Neuronal stem cell (in vitro differentiated cells): ENCODE data around the gene FSD1.
"Not testable (repeated sequence)": the region's sequence is repeated elsewhere in the genome, so short reads cannot be mapped to it uniquely, and the experiment has no call there.

ENCODE experiments used
- DNase-seq: peaks from one replicate; pipeline ENCODE4 v3.0.0-alpha.2; 2013; ENCODE audit warnings: low spot score
- H2AFZ ChIP-seq: one replicate; pipeline ENCODE4 v1.6.1; 2013; ENCODE audit warnings: mild to moderate bottlenecking, low read length, inconsistent platforms
- H2AK5ac ChIP-seq: 2 replicates; pipeline ENCODE4 v1.6.1; 2013; ENCODE audit warnings: low read depth, mild to moderate bottlenecking, inconsistent platforms, low read length, moderate library complexity, mixed read lengths
- H2BK120ac ChIP-seq: 2 replicates; pipeline ENCODE4 v1.6.1; 2013; ENCODE audit warnings: low read depth, mild to moderate bottlenecking, inconsistent platforms, low read length, moderate library complexity, mixed read lengths
- H2BK12ac ChIP-seq: one replicate; pipeline ENCODE4 v1.6.1; 2013; ENCODE audit warnings: low read length, inconsistent platforms
- H2BK15ac ChIP-seq: 2 replicates; pipeline ENCODE4 v1.6.1; 2013; ENCODE audit warnings: mild to moderate bottlenecking, low read length, inconsistent platforms, mixed read lengths
- H2BK5ac ChIP-seq: one replicate; pipeline ENCODE4 v1.6.1; 2013; ENCODE audit warnings: inconsistent platforms, mild to moderate bottlenecking, low read length, moderate library complexity
- H3K14ac ChIP-seq: one replicate; pipeline ENCODE4 v1.6.1; 2013; ENCODE audit warnings: low read length, inconsistent platforms
- H3K18ac ChIP-seq: 2 replicates; pipeline ENCODE4 v1.6.1; 2013; ENCODE audit warnings: low read length, inconsistent platforms
- H3K23ac ChIP-seq: 2 replicates; pipeline ENCODE4 v1.6.1; 2013; ENCODE audit warnings: low read depth, mild to moderate bottlenecking, mixed read lengths, low read length, inconsistent platforms; ENCODE audit not compliant: poor library complexity
- H3K27ac ChIP-seq: replicated peaks from 3 replicates; pipeline ENCODE4 v1.5.1; 2013; ENCODE audit warnings: low read length, inconsistent platforms
- H3K27me3 ChIP-seq, 3 experiments: 2 replicates each; pipeline ENCODE4 v1.6.1; 2013; ENCODE audit warnings: low read length in 3 of 3, mild to moderate bottlenecking in 2 of 3, inconsistent platforms in 1 of 3, low read depth in 1 of 3, mixed read lengths in 1 of 3, moderate library complexity in 1 of 3; ENCODE audit not compliant: control insufficient read depth in 3 of 3, insufficient read depth in 3 of 3
- H3K36me3 ChIP-seq, 2 donors: replicated peaks in 1 of 2; 2 replicates each; pipeline ENCODE4 v1.6.1; 2013; ENCODE audit warnings: low read length in 2 of 2; ENCODE audit not compliant: control insufficient read depth in 2 of 2, insufficient read depth in 2 of 2
- H3K4ac ChIP-seq: 2 replicates; pipeline ENCODE4 v1.6.1; 2013; ENCODE audit warnings: inconsistent platforms, mild to moderate bottlenecking, low read length, moderate library complexity
- H3K4me1 ChIP-seq, 2 donors: 1 replicate in 1 of 2; 2 replicates in 1 of 2; pipeline ENCODE4 v1.6.1; 2013; ENCODE audit warnings: low read length in 2 of 2, low read depth in 1 of 2; ENCODE audit not compliant: control insufficient read depth in 2 of 2, insufficient read depth in 1 of 2
- H3K4me2 ChIP-seq: one replicate; pipeline ENCODE4 v1.6.1; 2013; ENCODE audit warnings: mild to moderate bottlenecking, low read length, inconsistent platforms; ENCODE audit not compliant: insufficient read depth, poor library complexity, severe bottlenecking
- H3K4me3 ChIP-seq, 2 donors: 2 replicates each; pipeline ENCODE4 v1.5.1; 2013; ENCODE audit warnings: low read length in 2 of 2, mild to moderate bottlenecking in 2 of 2, inconsistent platforms in 1 of 2, moderate library complexity in 1 of 2
- H3K79me1 ChIP-seq: one replicate; pipeline ENCODE4 v1.6.1; 2013; ENCODE audit warnings: low read depth, mild to moderate bottlenecking, inconsistent platforms, low read length, moderate library complexity
- H3K9ac ChIP-seq: one replicate; pipeline ENCODE4 v1.6.1; 2013; ENCODE audit warnings: mild to moderate bottlenecking, low read depth, low read length, inconsistent platforms; ENCODE audit not compliant: poor library complexity
- H3K9me3 ChIP-seq, 2 donors: replicated peaks in 1 of 2; 2 replicates each; pipeline versions ENCODE3 to v1.6.1; 2013; ENCODE audit warnings: low read length in 2 of 2, mild to moderate bottlenecking in 2 of 2, inconsistent platforms in 1 of 2, low read depth in 1 of 2, mixed read lengths in 1 of 2, moderate library complexity in 1 of 2; ENCODE audit not compliant: control insufficient read depth in 2 of 2, insufficient read depth in 1 of 2
- H4K8ac ChIP-seq: one replicate; pipeline ENCODE4 v1.6.1; 2013; ENCODE audit warnings: low read depth, mild to moderate bottlenecking, inconsistent platforms, low read length, moderate library complexity
- H4K91ac ChIP-seq: one replicate; pipeline ENCODE4 v1.6.1; 2013; ENCODE audit warnings: low read length, low read depth, mild to moderate bottlenecking, inconsistent platforms; ENCODE audit not compliant: poor library complexity
- WGBS, 2 donors: extraction: QIAGEN DNeasy Blood & Tissue Kit; methylation state at CpG; one replicate each; pipeline ENCODE4 v1.1.7; 2013; ENCODE audit warnings: missing lambda C conversion rate in 2 of 2, mixed read lengths in 1 of 2; ENCODE audit not compliant: insufficient read length in 2 of 2, insufficient replicate concordance in 1 of 2; ENCODE audit errors: extremely low coverage in 2 of 2; 5-methylcytosine and 5-hydroxymethylcytosine counted together

FSD1 gene

GRCh38 chr19:4328991-4329681 lies 24.7 kb downstream of the FSD1 start:
- not testable (repeated sequence) for H3K23ac ChIP-seq, DNase-seq, H3K79me1 ChIP-seq, H3K27ac ChIP-seq, H3K18ac ChIP-seq, H2BK12ac ChIP-seq, H2BK120ac ChIP-seq, H3K27me3 ChIP-seq, H4K8ac ChIP-seq, H4K91ac ChIP-seq, H3K14ac ChIP-seq, H3K4ac ChIP-seq, H3K36me3 ChIP-seq, H3K4me1 ChIP-seq, H3K9me3 ChIP-seq, H3K9ac ChIP-seq
- peak overlapping the region; percentile 90 for H2AK5ac ChIP-seq
- peak overlapping the region; percentile 99 for H2AFZ ChIP-seq
- peak overlapping the region; percentile 79 to 90 for H3K4me3 ChIP-seq
- H3K4me2 ChIP-seq, result peak overlapping the region; percentile 80
- no CpG with 5 or more reads among the region's 35 CpGs for WGBS, 2 donors
- peak overlapping the region; percentile 14 for H2BK5ac ChIP-seq
- peak overlapping the region; percentile 92 for H2BK15ac ChIP-seq

- Histone ChIP-seq H3K27ac (no peak overlapping the region), H3K79me1 (peaks cover 2% of the 10 kb centered on the region), H3K14ac (no peak overlapping the region), H3K27me3 (no peaks in the 10 kb centered on the region), H3K36me3 (peaks cover 2 to 9% of the 10 kb centered on the region in 2 donors), H2AFZ (no peak overlapping the region), H3K23ac (no peak overlapping the region), H4K91ac (no peak overlapping the region), H3K4me3 (no peak overlapping the region), H2BK120ac (no peak overlapping the region), H3K4me1 (peaks cover 7 to 8% of the 10 kb centered on the region in 2 donors), H2BK12ac (no peak overlapping the region), H4K8ac (no peak overlapping the region), H3K4ac (no peak overlapping the region), H2BK5ac (peak overlapping the region; percentile 14), H3K9ac (no peak overlapping the region), H3K9me3 (no peaks in the 10 kb centered on the region), H2AK5ac (no peak overlapping the region), H3K4me2 (no peak overlapping the region), H2BK15ac (no peak overlapping the region), H3K18ac (peak overlapping the region; percentile 66)
- WGBS, 2 donors, result no CpG with 5 or more reads among the region's 19 CpGs
- no peak for DNase-seq
Observed at GRCh38 chr19:4329858-4330257, 25.5 kb downstream of the FSD1 start.

- no peak overlapping the region for H2BK12ac ChIP-seq
Observed at GRCh38 chr19:4334929-4335570, 30.7 kb downstream of the FSD1 start.

GRCh38 chr19:4337906-4338440 lies 33.6 kb downstream of the FSD1 start:
- Histone ChIP-seq H2BK15ac (no peak overlapping the region), H2AFZ (peak overlapping the region; percentile 79), H3K27me3 (no peaks in the 10 kb centered on the region), H3K79me1 (no peaks in the 10 kb centered on the region), H3K14ac (no peak overlapping the region), H3K4me2 (no peak overlapping the region), H3K27ac (no peak overlapping the region), H2BK12ac (no peak overlapping the region), H3K4me1 (peaks cover 10 to 13% of the 10 kb centered on the region in 2 donors), H2BK5ac (no peak overlapping the region), H3K36me3 (peaks cover 9 to 18% of the 10 kb centered on the region in 2 donors), H3K23ac (peak overlapping the region; percentile 0), H3K9ac (peak overlapping the region; percentile 85), H2BK120ac (no peak overlapping the region), H3K9me3 (peaks cover 0 to 2% of the 10 kb centered on the region in 2 donors), H4K91ac (peak overlapping the region; percentile 65), H3K18ac (no peak overlapping the region), H4K8ac (no peak overlapping the region), H3K4me3 (peak overlapping the region; percentile 36 to 71), H3K4ac (no peak overlapping the region), H2AK5ac (no peak overlapping the region)
- DNase-seq, result no peak
- WGBS, 2 donors, result no CpG with 5 or more reads among the region's 14 CpGs

More at GRCh38 chr19:4334929-4335570, 30.7 kb downstream of the FSD1 start:
- no peak overlapping the region for H3K4me3 ChIP-seq
- no peak overlapping the region for H2BK15ac ChIP-seq
- H2BK120ac ChIP-seq, result no peak overlapping the region
- H3K23ac ChIP-seq, result peak overlapping the region; percentile 60
- no peak overlapping the region for H2BK5ac ChIP-seq
- H3K36me3 ChIP-seq, result peaks cover 9 to 18% of the 10 kb centered on the region in 2 donors
- peak overlapping the region; percentile 19 for H4K8ac ChIP-seq
- H3K4me1 ChIP-seq, result peaks cover 8 to 10% of the 10 kb centered on the region in 2 donors
- 100% methylated on average over 4 of the region's 7 CpGs for WGBS, 2 donors
- peak overlapping the region; percentile 15 for H3K9ac ChIP-seq
- H3K4me2 ChIP-seq, result no peak overlapping the region
- no peak overlapping the region for H2AFZ ChIP-seq
- no peak overlapping the region for H2AK5ac ChIP-seq
- no peak overlapping the region for H3K27ac ChIP-seq
- no peaks in the 10 kb centered on the region for H3K27me3 ChIP-seq
- DNase-seq, result no peak
- peaks cover 0 to 2% of the 10 kb centered on the region in 2 donors for H3K9me3 ChIP-seq
- H3K4ac ChIP-seq, result no peak overlapping the region
- no peaks in the 10 kb centered on the region for H3K79me1 ChIP-seq
- H4K91ac ChIP-seq, result no peak overlapping the region
- H3K18ac ChIP-seq, result no peak overlapping the region
- no peak overlapping the region for H3K14ac ChIP-seq
